ENCODE data around the gene PPP6R2.

Gene PPP6R2

DNA sequence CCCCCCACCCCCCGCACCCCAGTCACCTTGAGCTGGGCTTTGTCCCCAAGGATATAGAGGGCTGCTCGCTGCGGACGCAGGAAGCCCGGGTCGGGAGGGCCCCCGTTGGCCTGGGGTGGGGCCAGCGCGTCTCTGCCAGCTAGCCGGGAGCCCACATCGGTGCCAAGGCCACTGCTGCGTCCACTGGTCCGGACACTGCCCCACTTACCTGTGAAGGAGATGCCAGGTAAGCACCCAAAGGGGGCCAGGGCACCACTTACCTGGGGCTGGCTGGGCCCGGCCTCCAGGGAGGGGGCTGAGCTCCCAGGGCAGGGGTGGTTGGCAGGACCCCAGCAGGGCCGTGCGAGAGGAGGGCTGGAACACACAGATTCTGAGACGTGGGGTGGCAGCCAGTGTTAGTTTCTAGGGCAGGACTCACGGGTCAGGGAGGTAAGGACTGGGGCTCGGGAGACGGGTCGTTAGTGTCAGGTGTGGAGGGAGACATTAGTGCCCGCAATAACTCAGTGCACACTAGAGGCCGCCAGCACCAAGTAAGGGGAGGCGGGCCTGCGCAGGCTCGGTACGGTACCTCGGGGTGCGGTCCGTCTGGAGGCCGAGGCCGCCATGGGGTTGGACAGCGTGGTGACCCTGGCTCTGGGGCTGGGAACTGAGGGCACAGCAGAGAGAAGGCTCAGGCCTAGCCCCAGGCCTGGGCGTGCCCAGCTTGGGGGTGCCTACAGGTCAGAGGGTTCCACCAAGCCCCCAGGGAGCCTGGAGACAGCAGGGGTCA is 113.5 kb downstream of the PPP6R2 start:
- DNase-seq (ENCODE audit: low read depth) = no peak
- TF ChIP-seq CTCF (IDR thresholded peaks at IDR 0.05; ENCODE audit: insufficient read depth, low read depth, low read length, missing control alignments) = peak; percentile 15
- no peak overlapping the region for H3K4me3 ChIP-seq (ENCODE audit: low read length)

DNA sequence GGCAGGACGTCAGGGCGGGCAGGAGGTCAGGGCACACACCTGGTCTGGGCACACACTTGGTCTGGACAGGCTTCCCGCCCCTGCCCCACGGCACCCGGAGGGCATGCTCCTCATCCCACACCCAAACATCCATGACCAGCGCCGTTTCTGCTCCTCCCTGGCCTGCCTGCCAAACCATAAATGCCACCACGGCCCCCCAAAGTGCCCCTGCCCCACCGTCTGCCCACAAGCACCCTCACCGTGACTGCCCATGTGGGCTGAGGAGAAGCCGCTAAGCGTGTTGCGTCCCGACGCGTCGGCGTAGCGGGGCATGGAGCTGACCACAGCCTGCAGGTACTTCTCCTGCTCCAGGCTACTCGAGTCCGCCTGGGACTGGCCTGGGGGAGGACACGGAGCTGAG is 115.9 kb downstream of the PPP6R2 start:
- no peak overlapping the region for H3K4me3 ChIP-seq (ENCODE audit: low read length)
- DNase-seq (ENCODE audit: low read depth) = no peak
- no peak for TF ChIP-seq CTCF (IDR thresholded peaks at IDR 0.05; ENCODE audit: insufficient read depth, low read depth, low read length, missing control alignments)

- TF ChIP-seq CTCF (IDR thresholded peaks at IDR 0.05; ENCODE audit: insufficient read depth, low read depth, low read length, missing control alignments) = no peak
- DNase-seq (ENCODE audit: low read depth) = no peak
- no peak overlapping the region for H3K4me3 ChIP-seq (ENCODE audit: low read length)
These were observed 116.5 kb downstream of the PPP6R2 start for GRCh38 chr22:50459496-50460140.

- H3K4me3 ChIP-seq (ENCODE audit: low read length) = no peak overlapping the region
These were observed 117.8 kb downstream of the PPP6R2 start for GRCh38 chr22:50460938-50461337.

DNA sequence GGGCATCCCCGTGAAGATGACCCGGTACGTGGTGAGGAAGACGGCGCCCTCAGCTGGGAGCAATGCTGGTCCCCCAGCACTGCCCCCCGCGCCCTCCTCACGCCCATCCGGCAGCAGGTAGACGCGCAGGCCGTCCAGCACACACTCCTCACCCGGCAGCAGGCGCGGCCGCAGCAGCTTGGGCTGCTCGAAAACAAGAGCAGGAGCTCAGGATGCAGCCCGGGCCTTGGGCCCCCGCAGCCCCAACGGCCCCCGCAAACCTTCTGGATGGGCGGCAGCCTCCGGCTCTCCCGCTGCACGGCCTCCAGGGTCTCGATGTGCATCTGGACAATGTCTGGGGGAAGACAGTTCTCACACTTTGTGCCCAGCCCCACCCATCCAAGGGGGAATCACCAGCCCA is 118.4 kb downstream of the PPP6R2 start:
- H3K4me3 ChIP-seq (ENCODE audit: low read length) = no peak overlapping the region
- no peak for TF ChIP-seq CTCF (IDR thresholded peaks at IDR 0.05; ENCODE audit: insufficient read depth, low read depth, low read length, missing control alignments)
- DNase-seq (ENCODE audit: low read depth) = no peak

More at GRCh38 chr22:50460938-50461337, 117.8 kb downstream of the PPP6R2 start:
- TF ChIP-seq CTCF (IDR thresholded peaks at IDR 0.05; ENCODE audit: insufficient read depth, low read depth, low read length, missing control alignments) = no peak
- peak; percentile 84 for DNase-seq (ENCODE audit: low read depth)

- no peak for DNase-seq (ENCODE audit: low read depth)
- TF ChIP-seq CTCF (IDR thresholded peaks at IDR 0.05; ENCODE audit: insufficient read depth, low read depth, low read length, missing control alignments) = no peak
- no peak overlapping the region for H3K4me3 ChIP-seq (ENCODE audit: low read length)
These were observed 118.9 kb downstream of the PPP6R2 start for GRCh38 chr22:50461979-50462540.

All from epithelial cell of esophagus (primary cell).